SKM-1 treated with dmso at 0.1 percent for 144 hours (cell line): ENCODE results near the gene ELF3.
A peak's percentile ranks its signal among the peaks of the same experiment; 100 is the strongest.
"Not testable (repeated sequence)": the region's sequence is repeated elsewhere in the genome, so short reads cannot be mapped to it uniquely, and the experiment has no call there.

Experiments
- DNase-seq: peaks from one replicate; lab custom pipeline; 2025; ENCODE audit not compliant: unreplicated experiment; lab: John Stamatoyannopoulos, UW

ELF3 gene

GRCh38 chr1:202010180-202011015 is at the start of gene ELF3:
TSS of gene ELF3 (plus strand) at chr1:202010587. CDS start at chr1:202011137, 550 bp downstream.
- no peak for DNase-seq

- DNase-seq = not testable (repeated sequence)
Measured at GRCh38 chr1:201962382-201962781, 48.0 kb upstream of the ELF3 start.

GRCh38 chr1:201964261-201964660 is 46.1 kb upstream of the ELF3 start:
- no peak for DNase-seq

GRCh38 chr1:201966171-201966570 is 44.2 kb upstream of the ELF3 start:
- DNase-seq = no peak

- no peak for DNase-seq
Measured at GRCh38 chr1:201968202-201968925, 42.0 kb upstream of the ELF3 start.

GRCh38 chr1:201970334-201971159 is 39.8 kb upstream of the ELF3 start:
- no peak for DNase-seq

- no peak for DNase-seq
Measured at GRCh38 chr1:201982082-201982622, 28.2 kb upstream of the ELF3 start.

- peak; percentile 94 for DNase-seq
Measured at GRCh38 chr1:201982623-201983379, 27.6 kb upstream of the ELF3 start, which contains the start of gene RNPEP. TSS of gene RNPEP (plus strand) at chr1:201982648. CDS start at chr1:201982667, 19 bp downstream.

GRCh38 chr1:201983380-201983805 is 27.0 kb upstream of the ELF3 start:
- DNase-seq = no peak

- DNase-seq = no peak
Measured at GRCh38 chr1:201984446-201984845, 25.9 kb upstream of the ELF3 start.

- no peak for DNase-seq
Measured at GRCh38 chr1:201985355-201985754, 25.0 kb upstream of the ELF3 start.

- no peak for DNase-seq
Measured at GRCh38 chr1:201988601-201989000, 21.8 kb upstream of the ELF3 start.

- no peak for DNase-seq
Measured at GRCh38 chr1:201989354-201990128, 20.8 kb upstream of the ELF3 start.

- no peak for DNase-seq
Measured at GRCh38 chr1:201990427-201990826, 20.0 kb upstream of the ELF3 start.

- DNase-seq = peak; percentile 57
Measured at GRCh38 chr1:201999625-202000238, 10.7 kb upstream of the ELF3 start.

GRCh38 chr1:202002507-202002906 is 7.9 kb upstream of the ELF3 start:
- DNase-seq = no peak

- DNase-seq = no peak
Measured at GRCh38 chr1:202004711-202005110, 5.7 kb upstream of the ELF3 start.

GRCh38 chr1:202005958-202006357 is 4.4 kb upstream of the ELF3 start:
- no peak for DNase-seq

GRCh38 chr1:202007304-202007703 is 3.1 kb upstream of the ELF3 start:
- DNase-seq = no peak
